ENCODE measurements around the gene CCP110. TPM values are rescaled to one million over a fixed set of nuclear protein-coding genes. Genes with fewer than 3 reads are reported as not detected.

The CCP110 gene
- total RNA-seq, 1 donor from 2014 or later = 6.6 TPM

DNA sequence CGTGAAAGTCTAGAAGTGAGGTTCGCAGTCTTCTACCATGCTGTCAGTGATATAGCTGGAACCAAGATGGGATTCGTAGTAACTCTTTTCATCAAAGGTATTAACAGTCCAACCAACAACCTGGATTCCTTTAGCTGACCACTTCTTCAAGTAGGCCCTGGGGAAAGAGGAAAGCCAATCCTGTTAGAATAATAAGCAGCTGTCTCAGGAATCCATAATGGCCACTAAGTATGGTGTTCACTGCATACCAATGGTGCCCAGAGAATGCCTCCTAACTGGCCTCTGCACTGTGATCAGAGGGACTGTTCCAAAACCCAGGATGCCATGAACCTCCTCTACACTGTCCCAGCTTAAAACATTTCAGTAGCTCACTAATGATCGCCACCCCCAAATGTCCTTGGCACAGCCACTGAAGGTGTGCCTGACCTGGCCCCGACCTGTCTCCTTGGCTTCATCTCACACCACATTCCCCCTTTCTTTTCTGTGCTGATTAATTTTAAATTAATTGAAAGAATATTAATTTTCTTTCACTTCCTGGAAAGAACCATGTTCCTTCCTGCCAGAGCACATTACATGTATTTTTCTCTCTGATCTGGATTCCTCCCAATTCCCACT, 20.2 kb upstream of the CCP110 start:
- DNase-seq (ENCODE audit: low read depth) = no peak
- peaks cover 1% of the 10 kb centered on the region for H3K36me3 ChIP-seq (ENCODE audit: control insufficient read depth, insufficient read depth, low read length)
- TF ChIP-seq CTCF (IDR thresholded peaks at IDR 0.05; ENCODE audit: insufficient read depth, low read length, poor library complexity, severe bottlenecking) = no peak

GRCh38 chr16:19505600-19506303, 18.0 kb upstream of the CCP110 start:
- DNase-seq (ENCODE audit: low read depth) = no peak
- Histone ChIP-seq H3K36me3 (ENCODE audit: control insufficient read depth, insufficient read depth, low read length) (peaks cover 1% of the 10 kb centered on the region), H3K4me3 (ENCODE audit: low read depth, low read length) (no peak overlapping the region), H3K27me3 (ENCODE audit: control insufficient read depth, insufficient read depth, low read length) (no peaks in the 10 kb centered on the region)
- no peak for TF ChIP-seq CTCF (IDR thresholded peaks at IDR 0.05; ENCODE audit: insufficient read depth, low read length, poor library complexity, severe bottlenecking)

More for the DNA sequence above, 20.2 kb upstream of the CCP110 start:
- Histone ChIP-seq H3K27me3 (ENCODE audit: control insufficient read depth, insufficient read depth, low read length) (no peaks in the 10 kb centered on the region), H3K4me3 (ENCODE audit: low read depth, low read length) (no peak overlapping the region)

- TF ChIP-seq CTCF (IDR thresholded peaks at IDR 0.05; ENCODE audit: insufficient read depth, low read length, poor library complexity, severe bottlenecking) = no peak
- H3K36me3 ChIP-seq (ENCODE audit: control insufficient read depth, insufficient read depth, low read length) = peaks cover 1% of the 10 kb centered on the region
- no peak for DNase-seq (ENCODE audit: low read depth)
- no peak overlapping the region for H3K4me3 ChIP-seq (ENCODE audit: low read depth, low read length)
- no peaks in the 10 kb centered on the region for H3K27me3 ChIP-seq (ENCODE audit: control insufficient read depth, insufficient read depth, low read length)
Measured at GRCh38 chr16:19506965-19507364, 16.8 kb upstream of the CCP110 start.

GRCh38 chr16:19507867-19508266, 15.9 kb upstream of the CCP110 start:
- no peak for TF ChIP-seq CTCF (IDR thresholded peaks at IDR 0.05; ENCODE audit: insufficient read depth, low read length, poor library complexity, severe bottlenecking)

GRCh38 chr16:19512297-19512696, 11.4 kb upstream of the CCP110 start:
- DNase-seq (ENCODE audit: low read depth) = no peak
- Histone ChIP-seq H3K36me3 (ENCODE audit: control insufficient read depth, insufficient read depth, low read length) (peaks cover 1% of the 10 kb centered on the region), H3K27me3 (ENCODE audit: control insufficient read depth, insufficient read depth, low read length) (no peaks in the 10 kb centered on the region), H3K4me3 (ENCODE audit: low read depth, low read length) (no peak overlapping the region)
- no peak for TF ChIP-seq CTCF (IDR thresholded peaks at IDR 0.05; ENCODE audit: insufficient read depth, low read length, poor library complexity, severe bottlenecking)

More at GRCh38 chr16:19507867-19508266, 15.9 kb upstream of the CCP110 start:
- H3K4me3 ChIP-seq (ENCODE audit: low read depth, low read length) = no peak overlapping the region
- H3K36me3 ChIP-seq (ENCODE audit: control insufficient read depth, insufficient read depth, low read length) = peaks cover 1% of the 10 kb centered on the region
- H3K27me3 ChIP-seq (ENCODE audit: control insufficient read depth, insufficient read depth, low read length) = no peaks in the 10 kb centered on the region
- no peak for DNase-seq (ENCODE audit: low read depth)
